NCI-H2196 treated with DMSO at 0.1 percent for 48 hours (cell line): Measurements from ENCODE around the gene SH3BP5.

Source experiments
- DNase-seq: peaks from one replicate; lab custom pipeline; 2025; ENCODE audit not compliant: unreplicated experiment; lab: John Stamatoyannopoulos, UW

SH3BP5 gene

GRCh38 chr3:15326037-15326436 lies 6.3 kb downstream of the SH3BP5 start:
- no peak for DNase-seq

- no peak for DNase-seq
Observed at GRCh38 chr3:15325228-15325627, 7.2 kb downstream of the SH3BP5 start.

DNA sequence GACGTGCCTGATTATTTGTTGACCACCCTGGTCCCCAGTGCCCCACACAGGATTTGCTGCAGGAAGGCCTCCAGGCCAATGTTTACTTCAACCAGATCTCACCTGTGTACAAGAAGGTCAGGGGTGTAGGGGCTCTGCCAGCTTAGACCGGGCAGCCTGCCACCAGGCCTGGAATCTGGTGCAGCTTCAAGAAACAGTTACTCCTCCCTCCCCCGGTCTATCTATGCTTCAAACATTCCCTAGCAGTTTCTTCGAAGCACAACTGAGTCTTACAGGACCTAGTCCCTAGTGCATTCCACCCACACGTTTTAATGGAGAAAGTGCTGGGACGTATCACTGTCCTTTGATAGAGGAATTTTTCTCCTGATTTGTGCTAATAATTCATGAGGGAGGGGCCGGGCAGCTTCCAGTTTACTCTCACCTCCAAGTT lies 8.0 kb downstream of the SH3BP5 start:
- no peak for DNase-seq

DNA sequence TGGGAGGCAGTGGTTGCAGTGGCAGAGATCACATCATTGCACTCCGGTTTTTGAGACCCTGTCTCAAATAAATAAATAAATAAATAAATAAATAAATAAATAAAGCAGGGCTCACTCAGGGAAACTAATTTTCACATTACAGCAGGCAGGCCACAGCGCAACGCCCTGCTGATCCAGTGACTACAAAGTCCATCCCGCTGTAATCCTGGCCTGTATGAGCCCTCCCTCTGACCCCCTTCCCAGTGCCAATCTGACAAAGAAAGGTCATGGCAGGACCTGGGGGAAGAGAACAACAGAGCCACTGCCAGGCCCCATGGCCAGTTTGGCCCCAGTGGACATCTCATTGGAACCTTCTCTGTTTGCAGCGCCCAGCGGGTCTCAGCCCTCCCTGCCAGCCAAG lies 9.3 kb downstream of the SH3BP5 start:
- DNase-seq, result no peak

DNA sequence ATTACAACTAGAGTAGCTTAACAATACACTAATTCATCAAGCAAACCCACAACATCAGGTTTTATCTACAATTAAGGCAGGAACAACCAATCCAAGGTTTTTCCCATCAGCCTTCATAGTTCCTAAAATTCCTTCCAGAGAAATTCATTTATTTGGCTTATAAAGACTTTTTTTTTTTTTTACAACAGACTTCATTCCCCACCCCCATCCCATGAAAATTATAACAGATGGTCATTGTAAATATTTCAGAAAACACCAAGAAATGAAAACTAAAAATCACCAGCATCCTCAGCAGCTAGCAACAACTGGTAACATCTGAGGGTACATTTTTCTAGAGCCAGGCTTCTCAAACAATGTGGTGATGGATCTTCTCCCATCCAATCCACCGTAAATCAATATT lies 11.0 kb downstream of the SH3BP5 start:
- DNase-seq, result no peak

GRCh38 chr3:15319575-15319974 lies 12.8 kb downstream of the SH3BP5 start:
- DNase-seq, result no peak

GRCh38 chr3:15319136-15319535 lies 13.2 kb downstream of the SH3BP5 start:
- DNase-seq, result no peak

DNA sequence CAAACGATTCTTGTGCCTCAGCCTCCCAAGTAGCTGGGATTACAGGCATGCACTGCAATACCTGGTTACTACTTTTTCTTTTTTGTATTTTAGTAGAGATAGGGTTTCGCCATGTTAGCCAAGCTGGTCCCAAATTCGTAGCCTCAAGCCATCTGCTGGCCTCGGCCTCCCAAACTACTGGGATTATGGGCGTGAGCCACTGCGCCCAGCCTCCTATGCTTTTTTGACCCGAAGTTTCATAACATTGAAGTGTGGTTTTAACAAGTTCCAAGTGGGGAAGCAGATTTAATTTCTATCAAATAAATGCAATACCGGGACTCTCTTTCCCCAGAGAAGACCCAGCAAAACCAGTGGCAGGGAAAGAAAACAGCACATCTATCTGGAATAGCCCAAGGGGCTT lies 13.7 kb downstream of the SH3BP5 start:
- DNase-seq, result no peak

- no peak for DNase-seq
Observed at GRCh38 chr3:15316998-15317435, 15.4 kb downstream of the SH3BP5 start.

GRCh38 chr3:15315003-15315402 lies 17.4 kb downstream of the SH3BP5 start:
- DNase-seq, result no peak

- no peak for DNase-seq
Observed at GRCh38 chr3:15314276-15314675, 18.1 kb downstream of the SH3BP5 start.

DNA sequence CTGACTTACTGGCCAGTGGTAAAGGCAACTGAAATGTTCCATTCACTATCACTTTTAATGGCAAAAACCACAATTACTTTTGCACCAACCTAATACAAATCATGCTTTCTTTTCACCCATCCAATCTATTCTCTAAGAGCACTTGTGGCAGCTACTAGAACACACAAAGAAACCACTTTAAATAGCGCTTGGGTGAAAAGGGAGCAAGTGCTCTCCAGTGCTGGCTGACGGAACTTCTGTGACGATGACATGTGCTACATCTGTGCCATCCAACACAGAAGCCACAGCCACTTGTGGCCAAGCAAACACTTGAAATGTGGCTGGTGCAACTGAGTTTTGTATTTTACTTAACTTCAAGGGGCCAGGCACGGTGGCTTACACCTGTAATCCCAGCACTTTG lies 18.9 kb downstream of the SH3BP5 start:
- DNase-seq, result no peak

GRCh38 chr3:15312550-15312949 lies 19.8 kb downstream of the SH3BP5 start:
- no peak for DNase-seq

DNA sequence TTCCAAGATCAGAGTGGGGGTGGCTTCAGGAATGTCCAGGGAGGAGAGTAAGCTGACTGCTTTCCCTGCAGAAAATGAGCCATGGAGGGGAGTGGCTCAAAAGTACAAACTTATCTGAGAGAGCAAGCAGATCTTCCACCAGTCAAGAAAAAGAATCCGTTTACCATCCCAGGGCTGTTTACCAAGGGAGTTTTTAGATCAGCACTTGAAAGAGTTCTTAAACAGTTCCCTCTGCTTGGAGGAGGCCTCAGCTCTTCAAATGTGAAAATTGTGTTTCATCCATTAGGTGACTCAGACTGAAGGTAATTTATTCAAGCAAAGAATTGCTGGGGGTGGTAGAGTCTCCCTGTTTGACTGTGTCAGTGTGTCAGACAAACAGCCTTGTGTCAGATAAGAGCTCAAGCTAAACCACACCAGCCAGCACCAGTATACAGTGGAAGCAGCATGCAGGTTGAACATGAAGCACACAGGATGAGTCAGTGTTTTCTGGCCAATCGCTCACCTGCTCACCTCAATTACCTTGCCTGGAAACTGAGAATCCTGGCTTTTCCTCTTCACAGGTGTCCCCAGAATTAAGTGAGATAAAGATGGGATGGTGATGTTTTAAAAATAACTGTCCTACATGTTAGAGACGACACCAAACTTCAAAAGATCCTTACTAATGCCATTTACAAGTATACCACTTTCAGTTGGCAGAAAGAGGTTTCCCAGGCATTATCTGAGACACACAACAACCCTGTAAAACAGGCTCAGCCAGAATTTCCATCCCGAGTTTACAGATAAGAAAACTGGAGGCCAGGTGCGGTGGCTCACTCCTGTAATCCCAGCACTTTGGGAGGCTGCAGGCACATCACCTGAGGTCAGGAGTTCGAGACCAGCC lies 21.7 kb downstream of the SH3BP5 start:
- no peak for DNase-seq

DNA sequence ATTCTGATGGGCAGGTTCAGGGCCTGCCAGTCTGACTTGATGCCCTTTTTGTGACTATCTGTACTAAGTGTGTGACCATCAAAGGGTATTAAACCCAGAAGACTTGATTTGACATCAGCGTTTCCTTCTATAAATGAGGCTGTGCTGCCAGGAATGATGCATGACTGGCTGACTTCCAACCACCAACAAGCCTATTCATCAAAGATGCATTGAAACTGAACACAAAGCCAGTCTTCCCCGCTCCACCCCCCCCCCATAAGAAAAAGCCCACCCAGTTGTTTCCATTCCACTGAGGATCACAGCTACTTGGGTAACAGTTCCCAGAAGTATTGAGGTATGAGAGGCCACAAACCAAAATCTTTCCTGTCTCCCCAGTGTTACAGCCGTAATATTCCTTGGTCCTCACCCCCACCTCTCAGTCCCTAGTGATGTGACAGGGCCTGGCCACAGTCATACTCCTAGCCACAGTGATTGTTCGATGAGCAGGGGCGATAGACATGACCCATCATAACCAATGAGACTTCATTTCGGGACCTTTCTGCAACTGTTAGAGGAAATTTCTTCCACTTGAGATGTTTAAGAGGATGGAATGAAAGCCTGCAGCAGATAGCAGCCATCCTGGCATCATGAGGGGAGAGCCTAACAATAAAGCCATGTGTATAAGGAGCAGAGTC lies 22.6 kb downstream of the SH3BP5 start:
- no peak for DNase-seq

- DNase-seq, result no peak
Observed at GRCh38 chr3:15307580-15307979, 24.8 kb downstream of the SH3BP5 start.

DNA sequence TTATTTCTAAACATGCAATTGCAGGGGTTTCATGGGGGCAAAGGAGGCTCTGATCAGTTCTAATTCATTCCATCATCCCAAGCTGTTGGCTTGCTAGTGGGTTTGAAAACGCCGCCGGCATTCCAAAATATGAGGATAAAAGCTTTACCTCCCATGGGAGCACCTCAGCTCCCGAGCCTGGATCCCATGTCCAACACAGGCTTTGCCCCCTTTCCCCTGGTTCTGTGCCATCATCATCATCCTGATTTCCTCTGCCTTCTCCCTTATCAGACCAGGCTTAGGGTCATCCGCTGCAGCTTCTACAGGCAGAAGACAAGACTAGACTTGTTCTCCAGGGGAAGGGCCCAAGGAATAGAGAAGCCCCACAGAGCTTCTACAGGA lies 25.4 kb downstream of the SH3BP5 start:
- DNase-seq, result no peak

DNA sequence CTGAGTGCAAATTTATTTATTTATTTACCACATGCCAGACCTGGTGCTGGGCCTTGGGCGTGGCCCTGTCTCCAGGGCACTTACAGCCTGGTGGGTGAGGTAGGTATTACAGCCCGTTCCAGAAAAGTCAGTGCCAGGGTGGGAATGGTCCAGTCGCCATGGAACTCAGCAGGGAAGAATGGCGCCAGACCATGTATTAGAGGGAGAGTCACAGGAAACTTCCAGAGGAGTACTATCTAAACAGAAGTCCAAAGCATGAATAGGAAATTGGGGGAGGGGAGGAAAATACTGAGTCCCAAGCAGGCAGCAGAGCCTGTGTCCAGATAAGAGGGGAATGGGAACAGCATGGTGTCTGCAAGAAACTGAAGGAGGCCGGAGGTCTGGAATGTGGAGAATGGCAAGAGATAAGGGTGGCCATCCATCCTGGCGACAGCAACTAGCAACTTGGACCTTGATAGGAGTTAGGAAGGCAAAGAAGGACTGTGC lies 27.0 kb downstream of the SH3BP5 start:
- DNase-seq, result no peak

DNA sequence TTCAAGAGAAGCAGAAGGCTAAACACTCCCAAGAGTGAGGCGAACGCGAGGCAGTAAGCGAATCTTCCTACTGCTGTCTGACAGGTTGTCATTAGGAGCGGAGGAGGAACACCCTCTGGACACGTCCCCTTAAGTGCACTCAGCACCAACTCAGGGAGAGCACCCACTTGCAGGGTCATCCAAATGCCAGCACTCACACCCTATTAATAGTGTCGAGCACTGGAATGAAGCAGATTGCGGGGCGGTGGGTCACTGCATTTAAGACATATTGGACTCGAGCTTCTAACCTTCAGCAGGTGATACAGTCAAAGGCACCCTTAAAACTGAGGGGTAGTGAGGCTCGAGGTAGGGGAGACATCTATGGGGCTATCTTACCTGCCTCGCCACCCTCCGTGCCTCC lies 28.7 kb downstream of the SH3BP5 start:
- no peak for DNase-seq

- DNase-seq, result no peak
Observed at GRCh38 chr3:15303216-15303615, 29.2 kb downstream of the SH3BP5 start.

DNA sequence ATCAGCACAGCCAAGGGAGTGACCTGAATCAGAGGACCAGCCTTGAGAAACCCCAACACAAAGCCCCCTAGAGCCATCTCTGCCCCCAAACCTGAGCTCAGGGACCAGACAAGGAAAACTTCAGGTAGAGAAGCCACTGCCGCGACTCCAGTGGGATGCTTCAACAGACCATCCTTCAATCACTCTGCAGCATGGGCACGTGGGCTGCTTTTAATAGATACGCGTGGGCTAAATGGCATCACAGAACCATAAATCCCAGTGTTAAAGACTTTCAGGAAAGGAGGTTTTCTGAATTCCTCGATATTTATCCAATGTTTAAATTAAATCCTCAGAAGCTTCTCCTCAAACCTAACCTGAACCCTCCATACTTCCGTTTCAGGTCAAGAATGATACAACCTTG lies 30.6 kb downstream of the SH3BP5 start:
- no peak for DNase-seq

DNA sequence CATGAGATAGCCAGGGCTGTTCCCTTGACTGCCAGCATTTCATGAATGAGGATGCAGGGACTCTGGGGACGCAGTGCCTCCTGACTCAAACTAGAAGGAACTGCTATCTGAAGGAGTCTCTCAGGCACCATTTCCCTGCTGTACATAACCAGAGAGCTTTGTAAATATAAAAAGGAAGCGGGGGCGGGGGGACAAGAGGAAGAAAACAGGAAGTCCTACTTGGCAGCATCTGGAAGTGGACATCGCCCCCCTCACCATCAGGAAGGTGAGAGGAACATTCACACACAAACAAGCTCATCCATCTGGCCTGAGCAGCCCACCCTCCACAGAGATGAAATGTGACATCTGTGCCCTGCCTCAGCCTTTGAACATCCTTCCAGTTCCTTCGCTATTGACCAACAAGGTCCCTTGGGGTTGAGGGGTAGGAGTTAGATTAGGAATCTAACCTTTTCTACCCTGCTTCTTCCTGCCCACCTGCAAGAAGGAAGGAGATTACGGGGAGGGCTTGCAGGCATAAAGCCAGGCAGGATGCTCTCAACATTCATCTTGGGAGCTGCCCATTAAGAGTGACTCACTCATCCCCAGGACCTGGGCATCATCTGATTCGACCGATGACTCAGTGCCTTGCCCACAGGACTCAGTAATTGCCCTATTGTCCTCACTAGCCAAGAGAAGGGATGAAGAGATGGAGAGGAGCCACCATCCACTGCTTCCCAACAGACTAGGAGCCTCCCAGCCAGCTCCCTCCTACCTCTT lies 31.9 kb downstream of the SH3BP5 start:
- DNase-seq, result no peak
